ENCODE measurements around the gene GUCA2A. TPM values are rescaled to one million over a fixed set of nuclear protein-coding genes. Genes with fewer than 3 reads are reported as not detected.

The GUCA2A gene
- total and polyA plus RNA-seq, 2 of the 8 experiments (the other 6 are each of a cell fraction or from before 2014, with no cell fraction given): not detected

GRCh38 chr1:42117214-42117613 is 47.3 kb downstream of the GUCA2A start:
- Histone ChIP-seq H2BK12ac (ENCODE audit: low read depth, low read length) (no peak overlapping the region), H3K23me2 (ENCODE audit: low read depth, low read length) (no peaks in the 10 kb centered on the region; the same call in 1 of the 2 replicates), H3K27me3 (replicated peaks in 1 of 4; ENCODE audit: control insufficient read depth in 3 of 4, extremely low read depth in 1 of 4, insufficient read depth in 3 of 4, low read length in 3 of 4) (no peaks in the 10 kb centered on the region), H3K9ac (replicated peaks in 1 of 4; ENCODE audit: extremely low read depth in 1 of 4, low read depth in 3 of 4, low read length in 3 of 4) (no peak overlapping the region), H3K56ac (replicated peaks; ENCODE audit: insufficient read length, low read depth, low read length) (no peak overlapping the region), H4K5ac (ENCODE audit: insufficient read length, low read depth, low read length) (no peak overlapping the region), H4K20me1 (replicated peaks in 1 of 2; ENCODE audit: control insufficient read depth in 1 of 2, insufficient read depth in 2 of 2, low read length in 2 of 2) (no peaks in the 10 kb centered on the region), H3K4ac (replicated peaks; ENCODE audit: insufficient read length, low read depth, low read length) (no peak overlapping the region), H4K91ac (replicated peaks; ENCODE audit: insufficient read length, low read length) (no peak overlapping the region), H2BK20ac (ENCODE audit: low read length) (no peak overlapping the region; the same call in 1 of the 2 replicates), H3K9me3 (ENCODE audit: insufficient read depth in 2 of 2, low read depth in 1 of 2, low read length in 1 of 2) (no peaks in the 10 kb centered on the region), H3K4me3 (ENCODE audit: extremely low read depth in 1 of 4, insufficient read depth in 2 of 4, low read depth in 3 of 4, low read length in 4 of 4) (no peak overlapping the region), H3K27ac (ENCODE audit: low read depth, low read length) (no peak overlapping the region), H3K79me2 (ENCODE audit: control insufficient read depth in 1 of 2, insufficient read depth in 2 of 2, low read length in 2 of 2) (no peaks in the 10 kb centered on the region), H3K4me1 (replicated peaks in 1 of 4; ENCODE audit: control insufficient read depth in 3 of 4, insufficient read depth in 4 of 4, low read length in 3 of 4) (peaks cover 0 to 3% (median 2%) of the 10 kb centered on the region in 4 experiments; a peak in 2 of 7 replicates), H2BK5ac (ENCODE audit: low read depth, low read length) (no peak overlapping the region), H4K8ac (ENCODE audit: extremely low read depth, insufficient read depth, low read length) (no peak overlapping the region), H3K79me1 (ENCODE audit: low read depth, low read length) (no peaks in the 10 kb centered on the region), H3K36me3 (ENCODE audit: control insufficient read depth in 2 of 4, insufficient read depth in 4 of 4, low read length in 3 of 4) (no peaks in the 10 kb centered on the region), H2BK15ac (ENCODE audit: low read length) (no peak overlapping the region), H3K23ac (ENCODE audit: insufficient read length) (no peak overlapping the region), H2AK5ac (ENCODE audit: low read depth, low read length) (no peak overlapping the region), H2AFZ (ENCODE audit: low read length) (0 out of 2 replicates have a peak overlapping the region, but pooled peaks have one; percentile 16), H3K18ac (ENCODE audit: extremely low read depth, low read length) (no peak overlapping the region), H2BK120ac (replicated peaks; ENCODE audit: low read depth, low read length) (no peak overlapping the region), H3K14ac (ENCODE audit: insufficient read length) (no peak overlapping the region), H3K4me2 (ENCODE audit: insufficient read depth in 1 of 2, low read depth in 2 of 2, low read length in 2 of 2) (no peak overlapping the region)
- ChIA-PET CTCF (ENCODE audit: partially characterized antibody) (no interaction called here), POLR2A (ENCODE audit: partially characterized antibody) (no interaction called here)
- TF ChIP-seq CBX5 (IDR thresholded peaks at IDR 0.05; ENCODE audit: low read depth, low read length): no peak
- TF ChIP-seq CEBPB (IDR thresholded peaks at IDR 0.05; ENCODE audit: low read depth, low read length): peak; percentile 87
- no peak for TF ChIP-seq POLR2A (IDR thresholded peaks at IDR 0.05; ENCODE audit: control extremely low read depth in 1 of 2, low read depth in 2 of 2, low read length in 2 of 2)
- no peak for DNase-seq (ENCODE audit: low read depth in 1 of 2, low spot score in 2 of 2)
- no peak for FAIRE-seq
- 81% methylated on average over 5 of the region's 5 CpGs; no CpG with 5 or more reads in 1 of the 2 experiments for WGBS, 2 experiments (ENCODE audit: extremely low coverage in 1 of 2, insufficient coverage in 1 of 2, insufficient read length in 1 of 2, insufficient replicate concordance in 2 of 2, low coverage in 1 of 2, low lambda C conversion rate in 2 of 2, missing lambda C conversion rate in 1 of 2)

Measured in H1 (cell line).